Fibroblast of pulmonary artery (primary cell): ENCODE results near the gene NGDN.

ENCODE experiments used
- DNase-seq: peaks from one replicate; pipeline ENCODE4 v3.0.0-alpha.2; 2010; ENCODE audit warnings: low read depth
- H3K4me3 ChIP-seq: replicated peaks from 2 replicates; pipeline ENCODE4 v1.5.1; 2011; ENCODE audit warnings: low read depth, mild to moderate bottlenecking, control low read depth, low read length, moderate library complexity
- CTCF ChIP-seq: IDR thresholded peaks from 2 replicates; pipeline ENCODE4 v1.5.1; 2011; ENCODE audit warnings: mild to moderate bottlenecking, control low read depth, low read length, inconsistent platforms; ENCODE audit errors: missing control alignments

The NGDN gene

GRCh38 chr14:23457587-23458445 is 11.7 kb upstream of the NGDN start:
- TF ChIP-seq CTCF: no peak
- H3K4me3 ChIP-seq: no peak overlapping the region
- no peak for DNase-seq

- DNase-seq: no peak
- no peak overlapping the region for H3K4me3 ChIP-seq
- no peak for TF ChIP-seq CTCF
Observed at GRCh38 chr14:23460960-23461359, 8.5 kb upstream of the NGDN start.

DNA sequence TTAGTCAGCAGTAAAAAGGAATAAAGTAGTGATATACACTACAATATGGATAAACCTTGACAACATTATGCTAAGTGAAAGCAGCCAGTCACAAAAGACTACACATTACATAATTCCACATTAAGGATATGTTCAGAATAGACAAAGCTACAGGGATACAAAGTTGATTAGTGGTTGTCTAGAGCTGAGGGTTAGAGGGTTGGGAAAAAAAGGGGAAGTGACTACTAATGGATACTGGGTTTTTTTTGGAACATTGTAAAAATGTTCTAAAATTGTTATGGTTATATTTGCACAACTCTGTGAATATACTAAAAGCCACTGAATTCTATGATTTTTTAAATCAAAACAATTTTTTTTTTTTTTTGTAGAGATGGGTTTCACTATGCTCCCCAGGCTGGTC is 4.8 kb upstream of the NGDN start:
- H3K4me3 ChIP-seq: no peak overlapping the region
- DNase-seq: no peak
- no peak for TF ChIP-seq CTCF

GRCh38 chr14:23465261-23465660 is 4.2 kb upstream of the NGDN start:
- DNase-seq: no peak

DNA sequence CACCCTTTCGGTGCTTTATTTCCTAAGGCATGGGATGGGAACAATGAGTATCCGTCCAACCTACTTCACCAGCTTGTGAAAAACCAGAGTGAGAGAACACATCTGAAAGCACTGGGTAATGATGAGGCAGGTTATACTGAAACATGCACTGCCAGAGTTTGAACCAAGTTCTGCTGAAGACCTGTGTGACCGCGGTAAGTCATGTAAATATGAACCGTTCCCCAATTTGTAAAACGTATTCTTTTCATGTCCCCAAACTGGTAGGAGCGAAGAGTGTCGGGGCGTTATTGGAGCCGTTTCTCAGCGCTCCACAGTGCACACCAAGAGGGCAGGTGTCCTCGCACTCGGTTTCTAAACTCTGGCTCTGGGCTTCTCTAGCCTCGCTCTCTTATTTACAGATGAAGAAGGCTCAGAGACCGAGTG is 788 bp upstream of the NGDN start:
- no peak for TF ChIP-seq CTCF
- DNase-seq: no peak
- H3K4me3 ChIP-seq: peak overlapping the region; percentile 87

More at GRCh38 chr14:23465261-23465660, 4.2 kb upstream of the NGDN start:
- TF ChIP-seq CTCF: no peak
- H3K4me3 ChIP-seq: no peak overlapping the region

DNA sequence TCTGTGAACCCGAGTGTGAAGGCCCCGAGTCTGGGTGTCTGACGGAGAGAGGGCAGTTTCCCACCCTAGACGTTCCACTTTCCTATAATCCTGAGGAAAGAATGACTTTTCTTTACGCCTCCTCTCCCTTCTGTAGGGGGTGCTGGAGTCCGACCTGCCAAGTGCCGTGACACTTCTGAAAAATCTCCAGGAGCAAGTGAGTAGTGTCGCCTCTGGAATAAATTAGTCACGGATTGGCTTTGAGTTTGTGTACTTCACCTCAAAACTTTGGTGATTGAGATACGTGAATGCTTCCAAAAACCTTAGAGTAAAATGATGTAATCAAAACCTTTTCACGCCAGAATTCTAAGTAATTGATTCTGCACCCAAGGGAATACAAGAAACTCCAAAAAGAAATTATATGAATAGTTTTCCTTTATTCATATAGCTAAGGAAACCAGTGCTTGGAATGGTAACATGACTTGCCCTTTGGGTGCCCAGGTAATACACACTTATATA is 452 bp downstream of the NGDN start:
- no peak for TF ChIP-seq CTCF
- no peak for DNase-seq
- peak overlapping the region; percentile 87 for H3K4me3 ChIP-seq
